Astrocyte (in vitro differentiated cells and primary cell): Measurements from ENCODE around the gene TMEM191C. TPM values are rescaled to one million over a fixed set of nuclear protein-coding genes. Genes with fewer than 3 reads are reported as not detected.

Experiments
- DNase-seq: peaks from one replicate; pipeline ENCODE4 v3.0.0-alpha.2; 2010; ENCODE audit warnings: low read depth
- FAIRE-seq: peaks from 2 replicates; lab custom pipeline; 2011; peaks lifted over from hg19 to GRCh38; lab: Jason Lieb, UNC
- H2AFZ ChIP-seq: 2 replicates; pipeline ENCODE4 v1.6.0; 2012; ENCODE audit warnings: low read depth, low read length, inconsistent platforms
- H3K27ac ChIP-seq: 2 replicates; pipeline ENCODE4 v1.5.1; 2011; ENCODE audit warnings: low read depth, low read length, inconsistent platforms
- H3K27me3 ChIP-seq: 2 replicates; pipeline ENCODE4 v1.6.0; 2011; ENCODE audit warnings: low read length, inconsistent platforms; ENCODE audit not compliant: insufficient read depth
- H3K36me3 ChIP-seq: 2 replicates; pipeline ENCODE4 v1.5.1; 2011; ENCODE audit warnings: low read length, inconsistent platforms; ENCODE audit not compliant: insufficient read depth
- H3K4me1 ChIP-seq: 2 replicates; pipeline ENCODE4 v1.5.1; 2011; ENCODE audit warnings: low read length, inconsistent platforms; ENCODE audit not compliant: insufficient read depth
- H3K4me2 ChIP-seq: 2 replicates; pipeline ENCODE4 v1.6.0; 2012; ENCODE audit warnings: low read length, inconsistent platforms
- H3K4me3 ChIP-seq: 2 replicates; pipeline ENCODE4 v1.5.1; 2011; ENCODE audit warnings: low read depth, mild to moderate bottlenecking, low read length, inconsistent platforms; ENCODE audit not compliant: insufficient read depth
- H3K79me2 ChIP-seq: 2 replicates; pipeline ENCODE4 v1.6.0; 2012; ENCODE audit warnings: mild to moderate bottlenecking, low read length, inconsistent platforms; ENCODE audit not compliant: insufficient read depth
- H3K9ac ChIP-seq: 2 replicates; pipeline ENCODE4 v1.6.0; 2012; ENCODE audit warnings: mild to moderate bottlenecking, low read length, inconsistent platforms
- H3K9me3 ChIP-seq: 2 replicates; pipeline ENCODE4 v1.5.1; 2012; ENCODE audit warnings: low read depth, mild to moderate bottlenecking, low read length, inconsistent platforms; ENCODE audit not compliant: insufficient read depth
- H4K20me1 ChIP-seq: 2 replicates; pipeline ENCODE4 v1.6.0; 2012; ENCODE audit warnings: low read length, inconsistent platforms; ENCODE audit not compliant: insufficient read depth
- H3K27ac Mint-ChIP-seq: one replicate; pipeline ENCODE4 v1.8.0; 2021; ENCODE audit warnings: mild to moderate bottlenecking, mixed read lengths; ENCODE audit not compliant: unreplicated experiment
- H3K27me3 Mint-ChIP-seq: one replicate; pipeline ENCODE4 v1.8.0; 2021; ENCODE audit warnings: low read depth, mixed read lengths; ENCODE audit not compliant: unreplicated experiment
- H3K36me3 Mint-ChIP-seq: one replicate; pipeline ENCODE4 v1.8.0; 2021; ENCODE audit warnings: low read depth, mixed read lengths; ENCODE audit not compliant: unreplicated experiment
- H3K4me1 Mint-ChIP-seq: one replicate; pipeline ENCODE4 v1.8.0; 2021; ENCODE audit warnings: low read depth, mixed read lengths; ENCODE audit not compliant: unreplicated experiment
- H3K4me3 Mint-ChIP-seq: one replicate; pipeline ENCODE4 v1.8.0; 2021; ENCODE audit warnings: mild to moderate bottlenecking, moderate library complexity, mixed read lengths; ENCODE audit not compliant: unreplicated experiment
- H3K9me3 Mint-ChIP-seq: one replicate; pipeline ENCODE4 v1.8.0; 2021; ENCODE audit warnings: mild to moderate bottlenecking, mixed read lengths; ENCODE audit not compliant: unreplicated experiment
- CTCF ChIP-seq: IDR thresholded peaks from 2 replicates; pipeline ENCODE4 v1.5.1; 2011; ENCODE audit warnings: low read depth, mild to moderate bottlenecking, inconsistent platforms, low read length, moderate library complexity; ENCODE audit not compliant: insufficient read depth
- EZH2 ChIP-seq: IDR thresholded peaks from 2 replicates; pipeline ENCODE4 v1.6.1; 2012; ENCODE audit warnings: mild to moderate bottlenecking, low read length, inconsistent platforms; ENCODE audit not compliant: insufficient read depth
- total RNA-seq: library from RNA; stranded (reverse); gene quantifications from 2 replicates; pipeline ENCODE4 v1.2.1, GENCODE V29; 2021

Gene TMEM191C
- total RNA-seq, 1 donor from 2014 or later, result 3.4 TPM

DNA sequence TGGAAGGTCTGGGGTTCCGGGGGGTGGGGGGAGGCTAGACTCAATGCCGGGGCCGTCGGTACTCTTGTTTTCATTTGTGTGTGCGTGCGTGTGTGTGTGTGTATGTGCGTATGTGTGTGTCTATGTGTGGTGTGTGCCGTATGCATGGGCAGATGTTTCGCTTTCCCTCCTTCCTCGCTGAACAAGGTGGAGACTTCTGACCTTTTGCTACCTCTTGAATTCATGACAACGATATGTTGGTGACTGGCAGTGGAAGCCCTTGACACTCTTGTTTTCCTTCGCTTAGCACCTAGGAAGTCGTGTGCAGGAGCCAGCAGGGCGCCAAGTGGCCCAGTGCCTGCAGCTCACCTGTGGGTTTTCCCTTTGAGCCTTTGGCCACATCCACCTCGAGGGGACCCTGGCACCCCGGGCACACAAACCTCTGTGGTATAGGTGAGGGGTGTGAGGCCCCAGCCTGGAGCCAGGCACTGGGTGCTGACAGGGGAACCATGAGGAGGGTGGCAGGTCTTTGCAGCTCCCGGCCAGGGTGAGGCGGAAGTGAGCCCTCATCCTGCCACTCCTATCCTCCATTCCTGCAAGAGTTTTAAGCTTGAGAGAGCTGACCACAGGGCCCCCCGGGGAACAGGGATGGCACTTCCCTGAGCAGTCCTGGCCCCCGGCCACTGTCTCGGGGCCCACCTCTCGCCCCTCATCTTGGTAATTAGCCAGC lies 19.3 kb upstream of the TMEM191C start:
- Histone ChIP-seq H3K4me2 (no peak overlapping the region), H3K79me2 (peaks cover 18% of the 10 kb centered on the region), H3K27ac (no peak overlapping the region), H3K9me3 (no peaks in the 10 kb centered on the region), H3K27me3 (no peaks in the 10 kb centered on the region), H3K4me3 (no peak overlapping the region), H3K9ac (no peak overlapping the region), H2AFZ (no peak overlapping the region), H3K36me3 (no peaks in the 10 kb centered on the region), H4K20me1 (peaks cover 71% of the 10 kb centered on the region), H3K4me1 (no peaks in the 10 kb centered on the region)
- H3K4me3 Mint-ChIP-seq, result no peak overlapping the region
- no peak for DNase-seq
- no peak overlapping the region for H3K27ac Mint-ChIP-seq
- peaks cover 2% of the 10 kb centered on the region for H3K4me1 Mint-ChIP-seq
- no peaks in the 10 kb centered on the region for H3K27me3 Mint-ChIP-seq
- H3K9me3 Mint-ChIP-seq, result no peaks in the 10 kb centered on the region
- TF ChIP-seq EZH2, result no peak
- TF ChIP-seq CTCF, result no peak
- no peak for FAIRE-seq
- peaks cover 8% of the 10 kb centered on the region for H3K36me3 Mint-ChIP-seq

- no peaks in the 10 kb centered on the region for H3K9me3 ChIP-seq
- H3K27me3 Mint-ChIP-seq, result no peaks in the 10 kb centered on the region
- H3K9me3 Mint-ChIP-seq, result no peaks in the 10 kb centered on the region
- no peak for FAIRE-seq
- peaks cover 61% of the 10 kb centered on the region for H4K20me1 ChIP-seq
- peaks cover 9% of the 10 kb centered on the region for H3K79me2 ChIP-seq
- H3K9ac ChIP-seq, result no peak overlapping the region
- no peaks in the 10 kb centered on the region for H3K4me1 ChIP-seq
- H3K4me1 Mint-ChIP-seq, result no peaks in the 10 kb centered on the region
- H3K27ac ChIP-seq, result no peak overlapping the region
- no peaks in the 10 kb centered on the region for H3K27me3 ChIP-seq
- H3K4me3 ChIP-seq, result no peak overlapping the region
- H3K36me3 ChIP-seq, result no peaks in the 10 kb centered on the region
- H3K27ac Mint-ChIP-seq, result peak overlapping the region; percentile 62
- TF ChIP-seq EZH2 (no peak), CTCF (no peak)
- H3K4me3 Mint-ChIP-seq, result peak overlapping the region; percentile 57
- no peak overlapping the region for H2AFZ ChIP-seq
- H3K4me2 ChIP-seq, result no peak overlapping the region
- no peak for DNase-seq
- H3K36me3 Mint-ChIP-seq, result peaks cover 8% of the 10 kb centered on the region
Observed at GRCh38 chr22:21448627-21449416, 18.4 kb upstream of the TMEM191C start.
